Kidney epithelial cell (primary cell): ENCODE measurements around the gene TM4SF18. TPM values are rescaled to one million over a fixed set of nuclear protein-coding genes. Genes with fewer than 3 reads are reported as not detected.

Source experiments
- DNase-seq: peaks from one replicate; pipeline ENCODE4 v3.0.0-alpha.2; 2010; ENCODE audit warnings: low read depth
- H3K27me3 ChIP-seq: 2 replicates; pipeline ENCODE4 v1.6.0; 2011; ENCODE audit warnings: low read length; ENCODE audit not compliant: control insufficient read depth, insufficient read depth
- H3K36me3 ChIP-seq: 2 replicates; pipeline ENCODE4 v1.5.1; 2011; ENCODE audit warnings: low read length; ENCODE audit not compliant: control insufficient read depth, insufficient read depth
- H3K4me3 ChIP-seq: 2 replicates; pipeline ENCODE4 v1.5.1; 2011; ENCODE audit warnings: low read depth, mild to moderate bottlenecking, control low read depth, low read length
- CTCF ChIP-seq: IDR thresholded peaks from 2 replicates; pipeline ENCODE4 v1.5.1; 2011; ENCODE audit warnings: mild to moderate bottlenecking, moderate library complexity, low read length, control low read depth, inconsistent platforms; ENCODE audit not compliant: insufficient read depth, poor library complexity, severe bottlenecking
- total RNA-seq: library from RNA; depleted of rRNA; stranded (reverse); fragments of >200 nt; gene quantifications from 2 replicates; pipeline ENCODE4 v1.2.3, GENCODE V29; 2015

The TM4SF18 gene
- total RNA-seq, 1 donor from 2014 or later: not detected

DNA sequence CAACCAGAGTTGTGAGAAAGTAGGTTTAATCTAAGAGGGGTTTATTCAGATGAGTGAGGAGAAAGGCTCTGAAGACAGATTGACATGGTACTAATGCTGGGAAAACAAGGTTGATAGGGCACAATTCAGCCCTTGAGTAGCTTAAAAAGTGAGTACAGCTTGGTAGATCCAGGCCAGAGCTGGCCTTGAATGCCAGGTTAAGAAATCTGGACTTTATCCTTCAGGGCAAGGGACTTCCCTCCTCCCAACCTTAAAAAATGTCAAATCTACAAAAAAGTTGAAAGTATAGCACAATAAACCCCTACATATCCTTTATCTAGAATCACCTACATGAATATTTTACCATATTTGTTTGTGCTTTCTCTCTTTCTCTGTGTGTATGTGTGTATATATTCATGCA is 7.9 kb downstream of the TM4SF18 start:
- Histone ChIP-seq H3K36me3 (no peaks in the 10 kb centered on the region), H3K27me3 (no peaks in the 10 kb centered on the region), H3K4me3 (no peak overlapping the region)
- TF ChIP-seq CTCF: no peak
- no peak for DNase-seq

DNA sequence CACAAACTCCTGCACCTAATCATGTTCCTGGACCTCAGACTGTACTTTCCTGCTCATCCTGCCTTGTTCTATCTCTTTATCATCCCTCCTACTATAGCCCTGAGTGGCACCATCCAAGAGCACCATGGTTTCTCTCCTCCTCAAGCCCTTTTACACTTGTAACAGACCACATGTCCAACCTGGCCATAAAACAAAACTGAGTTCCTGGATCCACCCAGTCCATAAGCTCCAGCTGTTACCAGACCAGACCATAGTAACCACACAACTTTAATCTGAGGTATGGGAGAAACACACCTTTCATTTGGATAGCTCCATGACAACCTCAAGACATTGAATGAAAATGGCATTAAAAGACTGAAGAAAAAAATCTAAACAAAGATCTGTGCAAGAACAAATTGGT is 9.1 kb downstream of the TM4SF18 start:
- H3K4me3 ChIP-seq: no peak overlapping the region

GRCh38 chr3:149321640-149322039 is 11.8 kb downstream of the TM4SF18 start:
- H3K4me3 ChIP-seq: no peak overlapping the region
- no peak for DNase-seq
- H3K36me3 ChIP-seq: no peaks in the 10 kb centered on the region
- no peaks in the 10 kb centered on the region for H3K27me3 ChIP-seq
- TF ChIP-seq CTCF: no peak

More for the DNA sequence above, 9.1 kb downstream of the TM4SF18 start:
- no peak for TF ChIP-seq CTCF
- no peaks in the 10 kb centered on the region for H3K27me3 ChIP-seq
- DNase-seq: no peak
- H3K36me3 ChIP-seq: no peaks in the 10 kb centered on the region

- H3K4me3 ChIP-seq: no peak overlapping the region
- no peaks in the 10 kb centered on the region for H3K36me3 ChIP-seq
- no peak for TF ChIP-seq CTCF
- H3K27me3 ChIP-seq: no peaks in the 10 kb centered on the region
- no peak for DNase-seq
Measured at GRCh38 chr3:149321136-149321535, 12.3 kb downstream of the TM4SF18 start.

DNA sequence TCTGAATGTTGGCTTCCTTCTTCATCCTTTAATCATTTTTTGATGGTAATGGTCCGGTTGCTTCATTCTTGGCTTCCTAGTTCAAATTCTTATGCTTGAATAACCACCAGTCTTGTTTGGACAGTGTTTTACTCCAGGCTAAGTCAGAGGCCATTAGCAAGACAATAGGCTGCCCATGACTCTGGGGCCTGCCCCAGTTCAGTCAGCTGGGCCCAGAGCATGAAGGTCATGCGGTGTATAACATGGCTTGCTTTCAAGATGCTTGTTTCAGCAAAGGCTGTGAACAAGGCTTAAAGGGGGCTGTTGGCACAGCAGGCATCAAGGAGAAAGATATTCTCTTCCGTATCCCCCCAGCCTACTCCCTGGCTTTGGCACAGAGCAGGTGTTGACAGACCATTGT is 13.7 kb downstream of the TM4SF18 start:
- no peaks in the 10 kb centered on the region for H3K36me3 ChIP-seq
- TF ChIP-seq CTCF: no peak
- H3K4me3 ChIP-seq: no peak overlapping the region
- DNase-seq: no peak
- H3K27me3 ChIP-seq: no peaks in the 10 kb centered on the region

GRCh38 chr3:149317072-149317471 is 16.4 kb downstream of the TM4SF18 start:
- Histone ChIP-seq H3K36me3 (no peaks in the 10 kb centered on the region), H3K4me3 (no peak overlapping the region), H3K27me3 (no peaks in the 10 kb centered on the region)
- DNase-seq: no peak
- no peak for TF ChIP-seq CTCF
